Caco-2 (cell line): ENCODE results near the gene PARP16. TPM values are rescaled to one million over a fixed set of nuclear protein-coding genes. Genes with fewer than 3 reads are reported as not detected.

ENCODE experiments used
- BruUV-seq: library from RNA; stranded (reverse); fragments of 400-500 nt; replicated peaks from 2 replicates; lab custom pipeline; 2021; lab: Mats Ljungman, UMichigan
- CTCF ChIA-PET: fragments of 300-600 bp; sonication (Branson Sonifier 250); formaldehyde crosslinking; loops from one replicate; lab custom pipeline; 2022; ENCODE audit warnings: antibody characterized with exemption; lab: Charles Lee
- POLR2A ChIA-PET: fragments of 300-600 bp; sonication (Branson Sonifier 250); formaldehyde crosslinking; loops from one replicate; lab custom pipeline; 2022; ENCODE audit warnings: antibody characterized with exemption; lab: Charles Lee
- DNase-seq, 2 experiments: peaks; one replicate each; pipeline versions ENCODE4 v3.0.0 to v3.0.0-alpha.2; 2020 to 2022
- H3K27me3 ChIP-seq: replicated peaks from 2 replicates; pipeline ENCODE4 v1.6.0; 2011; ENCODE audit warnings: low read length; ENCODE audit not compliant: control insufficient read depth, insufficient read depth
- H3K36me3 ChIP-seq: 2 replicates; pipeline ENCODE4 v1.5.1; 2011; ENCODE audit warnings: low read length; ENCODE audit not compliant: control insufficient read depth, insufficient read depth
- H3K4me1 ChIP-seq: fragments of 250-450 bp; sonication (Bioruptor Pico); 2 replicates; pipeline ENCODE4 v1.5.1; 2020; ENCODE audit warnings: mild to moderate bottlenecking
- H3K4me3 ChIP-seq: 2 replicates; pipeline ENCODE4 v1.5.1; 2011; ENCODE audit warnings: low read depth, mild to moderate bottlenecking, control low read depth, low read length
- H3K9me3 ChIP-seq: fragments of 250-450 bp; sonication (Bioruptor Pico); 2 replicates; pipeline ENCODE4 v1.5.1; 2020; ENCODE audit warnings: mild to moderate bottlenecking, moderate library complexity
- H3K27ac Mint-ChIP-seq: one replicate; pipeline ENCODE4 v1.8.0; 2022; ENCODE audit warnings: mixed read lengths; ENCODE audit not compliant: unreplicated experiment
- H3K27me3 Mint-ChIP-seq: one replicate; pipeline ENCODE4 v1.8.0; 2022; ENCODE audit warnings: mixed read lengths; ENCODE audit not compliant: insufficient read depth, unreplicated experiment
- H3K36me3 Mint-ChIP-seq: one replicate; pipeline ENCODE4 v1.8.0; 2022; ENCODE audit warnings: mild to moderate bottlenecking, mixed read lengths; ENCODE audit not compliant: insufficient read depth, unreplicated experiment
- H3K4me1 Mint-ChIP-seq: one replicate; pipeline ENCODE4 v1.8.0; 2022; ENCODE audit warnings: low read depth, mixed read lengths; ENCODE audit not compliant: unreplicated experiment
- H3K4me3 Mint-ChIP-seq: one replicate; pipeline ENCODE4 v1.8.0; 2022; ENCODE audit warnings: mild to moderate bottlenecking, moderate library complexity, mixed read lengths; ENCODE audit not compliant: unreplicated experiment
- H3K9me3 Mint-ChIP-seq: one replicate; pipeline ENCODE4 v1.8.0; 2022; ENCODE audit warnings: mixed read lengths; ENCODE audit not compliant: unreplicated experiment
- CTCF ChIP-seq, 2 experiments: fragments of 200-600 bp in 1 of 2; IDR thresholded peaks; 1 replicate in 1 of 2; 2 replicates in 1 of 2; pipeline versions ENCODE4 v1.5.1 to v1.8.0; 2011 to 2022; ENCODE audit warnings: antibody characterized with exemption in 1 of 2, control low read depth in 1 of 2, inconsistent platforms in 1 of 2, low read depth in 1 of 2, low read length in 1 of 2, mild to moderate bottlenecking in 1 of 2, moderate library complexity in 1 of 2; ENCODE audit not compliant: insufficient read depth in 1 of 2, severe bottlenecking in 1 of 2, unreplicated experiment in 1 of 2
- intact Hi-C: fragments of 100-400 bp; cut with micrococcal nuclease; formaldehyde crosslinking; loops from one replicate; pipeline ENCODE4 v1.10.0; 2022; ENCODE audit not compliant: unreplicated experiment
- total RNA-seq: library from RNA; stranded (reverse); gene quantifications from 2 replicates; pipeline ENCODE4 v1.2.3, GENCODE V29; 2022

The PARP16 gene
- total RNA-seq, 1 experiment from 2014 or later, result 6.9 TPM

DNA sequence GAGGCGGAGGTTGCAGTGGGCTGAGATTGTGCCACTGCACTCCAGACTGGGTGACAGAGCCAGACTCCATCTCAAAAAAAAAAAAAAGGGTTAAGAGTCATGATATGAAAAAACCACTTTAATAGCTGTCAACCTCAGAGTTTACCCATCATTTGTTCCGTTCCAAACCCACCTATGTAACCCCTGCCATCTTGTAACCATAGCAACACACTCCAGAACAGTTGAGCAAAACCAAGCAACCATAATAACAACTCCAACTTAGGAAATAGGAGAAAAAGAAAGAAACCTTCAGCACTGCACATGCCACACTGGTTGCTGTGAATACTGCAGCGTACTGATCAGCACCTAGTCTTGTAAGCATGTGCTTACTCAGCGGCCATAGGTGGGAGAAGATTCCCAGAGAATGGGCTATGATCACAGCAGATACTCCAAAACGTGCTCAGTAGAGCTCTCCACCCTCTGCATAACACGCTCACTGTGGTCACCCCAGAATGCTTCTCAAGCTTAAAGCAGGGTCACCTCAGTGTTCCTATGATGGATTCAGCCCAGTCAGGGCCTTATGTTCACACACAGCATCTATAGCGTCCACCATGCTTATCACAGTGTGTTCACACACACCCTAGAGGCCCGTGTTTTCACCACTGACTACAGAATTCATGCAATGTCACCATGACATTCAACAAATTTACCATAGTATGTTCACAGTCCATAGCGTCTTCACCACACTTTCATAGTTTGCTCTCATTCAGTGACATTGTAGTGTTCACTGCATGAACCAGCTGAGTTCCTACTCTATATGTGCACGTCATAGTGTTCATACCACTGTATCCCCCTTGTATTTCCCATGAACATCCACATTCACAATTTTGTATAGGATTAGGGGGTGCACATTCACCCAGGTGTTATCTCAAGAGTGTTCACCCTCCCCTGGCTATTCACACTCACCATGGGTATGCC, 68.9 kb downstream of the PARP16 start:
- POLR2A ChIA-PET, result no interaction called here
- CTCF ChIA-PET, result interaction anchor here (0.7 kb wide), 1 partner anchor 103 kb away, joined by 4 read pairs; the partner anchor contains the start of gene UBAP1L
- no peak for TF ChIP-seq CTCF (IDR thresholded peaks at IDR 0.05; ENCODE audit: insufficient read depth in 1 of 2, low read depth in 1 of 2, low read length in 1 of 2, severe bottlenecking in 1 of 2, unreplicated experiment in 1 of 2)

GRCh38 chr15:65215496-65215895, 71.2 kb downstream of the PARP16 start:
- Mint-ChIP-seq H3K4me3 (no peak overlapping the region), H3K4me1 (peaks cover 10% of the 10 kb centered on the region), H3K27ac (no peak overlapping the region), H3K36me3 (no peaks in the 10 kb centered on the region), H3K27me3 (no peaks in the 10 kb centered on the region), H3K9me3 (no peaks in the 10 kb centered on the region)
- CTCF ChIA-PET, result no interaction called here
- Histone ChIP-seq H3K4me3 (no peak overlapping the region), H3K36me3 (no peaks in the 10 kb centered on the region), H3K4me1 (0 out of 2 replicates have a peak, but pooled peaks cover 6% of the 10 kb centered on the region), H3K27me3 (no peaks in the 10 kb centered on the region), H3K9me3 (no peaks in the 10 kb centered on the region)
- TF ChIP-seq CTCF (IDR thresholded peaks at IDR 0.05; ENCODE audit: insufficient read depth in 1 of 2, low read depth in 1 of 2, low read length in 1 of 2, severe bottlenecking in 1 of 2, unreplicated experiment in 1 of 2), result no peak
- DNase-seq, result no peak
- intact Hi-C loops, result no loop called here
- no TSS peak for BruUV-seq
- POLR2A ChIA-PET, result interaction anchor here (0.5 kb wide), 1 partner anchor 90 kb away, joined by 3 read pairs; no protein-coding TSS in a partner anchor

More for the DNA sequence above, 68.9 kb downstream of the PARP16 start:
- Histone ChIP-seq H3K27me3 (no peaks in the 10 kb centered on the region), H3K4me1 (peaks cover 10% of the 10 kb centered on the region; the same call in 1 of the 2 replicates), H3K9me3 (no peaks in the 10 kb centered on the region), H3K36me3 (no peaks in the 10 kb centered on the region), H3K4me3 (no peak overlapping the region)
- no TSS peak for BruUV-seq
- Mint-ChIP-seq H3K4me1 (peaks cover 10% of the 10 kb centered on the region), H3K36me3 (no peaks in the 10 kb centered on the region), H3K27me3 (no peaks in the 10 kb centered on the region), H3K9me3 (no peaks in the 10 kb centered on the region), H3K27ac (no peak overlapping the region), H3K4me3 (no peak overlapping the region)
- DNase-seq, result no peak
- intact Hi-C loops, result no loop called here

DNA sequence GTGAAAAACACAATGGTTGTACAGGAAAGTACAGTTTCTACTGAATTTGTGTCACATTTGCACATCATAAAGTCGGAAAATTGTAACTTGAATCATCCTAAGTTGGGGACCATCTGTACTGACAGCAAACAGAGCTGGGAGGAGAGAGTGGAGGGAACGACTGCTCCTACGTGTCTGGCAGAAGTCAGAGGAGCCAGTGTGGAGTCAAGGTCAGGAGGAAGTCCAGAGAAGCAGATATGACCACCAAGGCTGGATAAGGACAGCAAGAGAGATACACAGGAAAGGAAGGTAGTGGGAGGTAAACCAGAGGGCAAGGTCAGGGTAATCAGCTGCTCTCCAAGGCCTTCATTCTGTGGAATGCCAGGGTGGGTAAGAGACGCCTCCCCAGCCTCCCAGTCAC, 72.7 kb downstream of the PARP16 start:
- no peak overlapping the region for H3K4me3 ChIP-seq
- no peaks in the 10 kb centered on the region for H3K27me3 ChIP-seq
- no TSS peak for BruUV-seq
- no peak for TF ChIP-seq CTCF (IDR thresholded peaks at IDR 0.05; ENCODE audit: insufficient read depth in 1 of 2, low read depth in 1 of 2, low read length in 1 of 2, severe bottlenecking in 1 of 2, unreplicated experiment in 1 of 2)
- CTCF ChIA-PET, result no interaction called here
- no peak for DNase-seq
- POLR2A ChIA-PET, result no interaction called here
- Mint-ChIP-seq H3K27me3 (no peaks in the 10 kb centered on the region), H3K27ac (no peak overlapping the region), H3K4me1 (peaks cover 10% of the 10 kb centered on the region), H3K9me3 (no peaks in the 10 kb centered on the region), H3K36me3 (no peaks in the 10 kb centered on the region), H3K4me3 (no peak overlapping the region)
- intact Hi-C loops, result no loop called here
- 0 out of 2 replicates have a peak, but pooled peaks cover 6% of the 10 kb centered on the region for H3K4me1 ChIP-seq
- no peaks in the 10 kb centered on the region for H3K36me3 ChIP-seq
- no peaks in the 10 kb centered on the region for H3K9me3 ChIP-seq
